ENCODE data around the gene ODAD4. TPM values are rescaled to one million over a fixed set of nuclear protein-coding genes. Genes with fewer than 3 reads are reported as not detected.

Gene ODAD4
- total RNA-seq, 2 experiments from 2014 or later: 0.81 to 1.4 TPM

DNA sequence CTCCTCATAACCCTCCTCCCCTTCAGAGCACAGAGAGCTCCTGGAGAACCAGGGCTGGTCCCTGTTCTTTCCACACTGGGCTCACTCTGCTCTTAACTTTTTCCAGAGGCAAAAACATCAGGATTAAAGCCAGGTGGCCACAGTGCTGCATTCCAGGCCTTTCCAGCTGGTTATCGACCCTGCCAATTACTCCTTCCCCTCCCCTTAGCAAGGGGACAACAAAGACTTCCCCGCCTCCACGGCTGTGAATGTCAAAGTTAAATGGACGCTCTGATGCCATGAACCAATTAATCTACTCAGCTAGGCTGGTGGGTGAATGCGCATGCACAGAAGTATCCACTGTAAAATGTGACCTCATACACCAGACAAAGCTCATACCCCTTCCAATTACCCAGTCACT is 34.8 kb upstream of the ODAD4 start:
- no peak overlapping the region for H3K27ac Mint-ChIP-seq
- no peak for TF ChIP-seq CTCF (IDR thresholded peaks at IDR 0.05)
- ChIA-PET POLR2A (interaction anchor here (1.0 to 1.1 kb wide), 2 partner anchors 9 to 22 kb away, joined by 3 to 5 read pairs; no protein-coding TSS in a partner anchor), CTCF (interaction anchor here (1.0 kb wide), 1 partner anchor 9 kb away, joined by 3 read pairs; no protein-coding TSS in a partner anchor)
- no peaks in the 10 kb centered on the region for H3K4me1 Mint-ChIP-seq (ENCODE audit: low read depth)
- no peak for ATAC-seq
- no peaks in the 10 kb centered on the region for H3K27me3 Mint-ChIP-seq
- no peak for DNase-seq
- intact Hi-C loops (cut with micrococcal nuclease): no loop called here
- peaks cover 48% of the 10 kb centered on the region for H3K36me3 Mint-ChIP-seq (ENCODE audit: low read depth)
- H3K9me3 Mint-ChIP-seq: no peaks in the 10 kb centered on the region
- no peak overlapping the region for H3K4me3 Mint-ChIP-seq

DNA sequence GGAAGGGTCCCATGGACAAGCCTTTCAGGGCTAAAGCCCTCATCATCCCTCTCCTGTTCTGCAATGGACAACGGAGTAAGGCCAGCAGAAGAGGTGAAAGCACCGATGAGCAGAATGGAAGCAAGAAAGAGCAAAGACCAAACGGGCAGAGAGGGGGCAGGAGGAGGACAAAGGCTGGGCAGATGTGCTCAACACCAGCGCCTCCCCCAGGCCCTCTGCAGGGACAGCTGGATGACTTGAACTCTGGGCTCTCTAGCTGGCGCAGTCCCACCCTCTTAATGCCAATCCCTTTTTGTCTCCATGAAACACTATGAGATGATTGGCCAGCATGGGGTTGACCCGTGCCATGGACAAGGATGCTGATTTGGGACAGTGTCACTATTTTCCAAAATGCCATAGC is 33.7 kb upstream of the ODAD4 start:
- intact Hi-C loops (cut with micrococcal nuclease): no loop called here
- Mint-ChIP-seq H3K36me3 (ENCODE audit: low read depth) (peaks cover 58% of the 10 kb centered on the region), H3K27me3 (no peaks in the 10 kb centered on the region), H3K4me3 (no peak overlapping the region), H3K27ac (no peak overlapping the region), H3K9me3 (no peaks in the 10 kb centered on the region), H3K4me1 (ENCODE audit: low read depth) (no peaks in the 10 kb centered on the region)
- no peak for TF ChIP-seq CTCF (IDR thresholded peaks at IDR 0.05)
- POLR2A ChIA-PET: no interaction called here
- no peak for ATAC-seq
- DNase-seq: no peak
- CTCF ChIA-PET: no interaction called here

DNA sequence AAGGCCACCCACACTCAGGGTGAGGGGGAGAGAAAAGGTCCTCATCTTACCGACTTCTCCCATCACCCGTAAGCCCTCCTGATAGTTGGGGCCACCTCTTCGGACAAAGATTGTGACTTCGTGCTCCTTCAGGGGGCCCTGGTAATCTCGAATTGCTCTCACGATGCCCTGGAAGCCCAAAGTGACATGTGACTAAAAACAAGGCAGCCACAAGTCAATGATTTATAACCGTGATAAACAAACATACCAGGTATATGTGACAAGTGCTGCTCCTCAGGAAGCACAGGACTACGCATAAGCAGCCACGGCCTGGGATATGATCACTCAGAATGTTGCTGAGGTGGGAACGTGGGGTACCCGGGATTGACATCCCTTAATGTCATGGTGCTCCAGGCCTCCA is 28.8 kb upstream of the ODAD4 start:
- Mint-ChIP-seq H3K4me1 (ENCODE audit: low read depth) (no peaks in the 10 kb centered on the region), H3K4me3 (no peak overlapping the region), H3K9me3 (no peaks in the 10 kb centered on the region), H3K27me3 (no peaks in the 10 kb centered on the region), H3K27ac (no peak overlapping the region), H3K36me3 (ENCODE audit: low read depth) (peaks cover 55% of the 10 kb centered on the region)
- TF ChIP-seq CTCF (IDR thresholded peaks at IDR 0.05): no peak
- CTCF ChIA-PET: no interaction called here
- DNase-seq (no peak), ATAC-seq (no peak)
- intact Hi-C loops (cut with micrococcal nuclease): no loop called here
- POLR2A ChIA-PET: no interaction called here

DNA sequence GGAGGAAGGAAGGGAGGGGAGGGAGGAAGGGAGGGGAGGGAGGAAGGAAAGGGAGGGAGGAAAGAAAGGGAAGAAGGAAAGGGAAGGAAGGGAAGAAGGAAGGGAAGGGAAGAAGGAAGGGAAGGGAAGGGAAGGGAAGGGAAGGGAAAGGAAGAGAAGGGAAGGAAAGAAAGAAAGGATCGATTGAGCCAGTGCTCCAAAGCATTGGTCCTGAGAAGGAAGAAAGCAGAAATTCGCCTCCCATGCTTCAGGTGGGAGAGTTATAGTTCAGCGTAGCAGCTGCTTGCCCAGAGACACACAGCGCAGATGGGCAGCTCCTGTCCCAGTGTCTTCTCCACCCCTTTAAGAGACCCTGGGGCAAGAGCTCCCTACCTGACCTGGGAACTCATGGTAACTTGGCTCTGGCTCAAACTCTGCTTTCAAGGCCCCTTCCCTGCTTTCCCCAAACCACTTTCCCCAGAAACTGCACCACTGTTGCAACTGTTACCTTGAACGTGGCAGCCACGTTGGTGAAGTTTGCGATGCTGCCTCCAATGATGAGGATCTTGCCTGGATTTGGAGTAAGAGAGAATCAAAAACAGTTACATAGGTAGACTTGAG is 26.1 kb upstream of the ODAD4 start:
- intact Hi-C loops (cut with micrococcal nuclease): no loop called here
- TF ChIP-seq CTCF (IDR thresholded peaks at IDR 0.05): no peak
- ChIA-PET POLR2A (interaction anchor here (1.4 kb wide), 1 partner anchor 14 kb away, joined by 4 read pairs; the partner anchor contains the start of gene ACLY), CTCF (no interaction called here)
- no peak for DNase-seq
- ATAC-seq: no peak
- H3K4me3 Mint-ChIP-seq: no peak overlapping the region
- no peak overlapping the region for H3K27ac Mint-ChIP-seq
- H3K36me3 Mint-ChIP-seq (ENCODE audit: low read depth): peaks cover 48% of the 10 kb centered on the region
- no peaks in the 10 kb centered on the region for H3K9me3 Mint-ChIP-seq
- no peaks in the 10 kb centered on the region for H3K27me3 Mint-ChIP-seq
- no peaks in the 10 kb centered on the region for H3K4me1 Mint-ChIP-seq (ENCODE audit: low read depth)

DNA sequence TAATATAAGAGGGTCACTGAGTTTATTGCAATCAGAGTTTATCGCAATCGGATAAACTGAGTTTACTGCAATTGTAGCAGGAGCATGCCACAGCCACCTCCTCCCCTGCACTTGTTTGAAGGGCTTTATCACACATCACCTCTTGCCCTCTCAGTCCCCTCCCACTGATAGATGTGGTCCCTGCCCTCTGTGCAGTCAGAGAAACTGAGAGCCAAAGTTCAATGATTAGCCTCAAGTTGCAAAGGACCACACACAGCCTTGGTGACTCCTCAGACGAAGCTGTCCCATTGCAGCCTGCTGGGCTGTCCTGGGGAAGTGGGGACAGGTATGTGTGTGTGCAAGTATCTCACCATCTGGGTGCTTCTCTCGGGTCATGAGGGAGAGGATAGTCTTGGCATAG is 25.2 kb upstream of the ODAD4 start:
- Mint-ChIP-seq H3K27ac (no peak overlapping the region), H3K36me3 (ENCODE audit: low read depth) (peaks cover 53% of the 10 kb centered on the region), H3K9me3 (no peaks in the 10 kb centered on the region), H3K27me3 (no peaks in the 10 kb centered on the region), H3K4me1 (ENCODE audit: low read depth) (no peaks in the 10 kb centered on the region), H3K4me3 (no peak overlapping the region)
- DNase-seq: no peak
- no peak for ATAC-seq
- no peak for TF ChIP-seq CTCF (IDR thresholded peaks at IDR 0.05)
- ChIA-PET POLR2A (interaction anchor here (1.2 to 1.4 kb wide), 2 partner anchors 10 to 13 kb away, joined by 3 to 4 read pairs; partner anchors contain the start of gene ACLY), CTCF (no interaction called here)
- intact Hi-C loops (cut with micrococcal nuclease): no loop called here
